22Rv1 (cell line): ENCODE data around the gene SCAPER.
A peak's percentile ranks its signal among the peaks of the same experiment; 100 is the strongest.

Experiments
- H3K27ac ChIP-seq: fragments of 450-650 bp; 2 replicates; pipeline ENCODE4 v1.5.1; 2017
- ZFX ChIP-seq: fragments of 450-650 bp; IDR thresholded peaks from 2 replicates; pipeline ENCODE4 v1.6.1; 2017; ENCODE audit warnings: antibody characterized with exemption, borderline replicate concordance
- TF ChIP-seq, protein P1 (sequence below): fragments of 450-650 bp; IDR thresholded peaks from 2 replicates; pipeline ENCODE4 v1.5.1; 2017; ENCODE audit warnings: mild to moderate bottlenecking

SCAPER gene

DNA sequence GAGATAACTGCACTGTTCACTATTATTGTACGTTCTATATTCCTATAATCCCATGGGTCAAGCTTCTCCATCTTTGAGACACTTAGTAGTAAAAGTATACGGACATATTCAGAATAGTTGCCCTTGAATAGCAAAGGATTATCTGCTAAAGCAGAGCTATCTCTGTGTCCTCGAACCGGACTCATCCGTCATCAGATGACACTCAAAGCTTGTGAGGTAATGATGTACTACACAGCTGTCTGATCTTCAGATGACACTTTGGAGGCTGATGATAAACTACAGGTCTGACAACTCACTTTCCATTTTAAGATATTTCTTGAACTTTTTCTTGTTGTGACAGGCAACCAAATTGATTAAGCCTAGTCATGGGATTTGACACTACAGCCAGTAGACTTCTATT lies 240.2 kb downstream of the SCAPER start:
- no peak overlapping the region for H3K27ac ChIP-seq
- TF ChIP-seq ZFX, result no peak
- TF ChIP-seq, protein P1, sequence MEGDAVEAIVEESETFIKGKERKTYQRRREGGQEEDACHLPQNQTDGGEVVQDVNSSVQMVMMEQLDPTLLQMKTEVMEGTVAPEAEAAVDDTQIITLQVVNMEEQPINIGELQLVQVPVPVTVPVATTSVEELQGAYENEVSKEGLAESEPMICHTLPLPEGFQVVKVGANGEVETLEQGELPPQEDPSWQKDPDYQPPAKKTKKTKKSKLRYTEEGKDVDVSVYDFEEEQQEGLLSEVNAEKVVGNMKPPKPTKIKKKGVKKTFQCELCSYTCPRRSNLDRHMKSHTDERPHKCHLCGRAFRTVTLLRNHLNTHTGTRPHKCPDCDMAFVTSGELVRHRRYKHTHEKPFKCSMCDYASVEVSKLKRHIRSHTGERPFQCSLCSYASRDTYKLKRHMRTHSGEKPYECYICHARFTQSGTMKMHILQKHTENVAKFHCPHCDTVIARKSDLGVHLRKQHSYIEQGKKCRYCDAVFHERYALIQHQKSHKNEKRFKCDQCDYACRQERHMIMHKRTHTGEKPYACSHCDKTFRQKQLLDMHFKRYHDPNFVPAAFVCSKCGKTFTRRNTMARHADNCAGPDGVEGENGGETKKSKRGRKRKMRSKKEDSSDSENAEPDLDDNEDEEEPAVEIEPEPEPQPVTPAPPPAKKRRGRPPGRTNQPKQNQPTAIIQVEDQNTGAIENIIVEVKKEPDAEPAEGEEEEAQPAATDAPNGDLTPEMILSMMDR, result no peak

DNA sequence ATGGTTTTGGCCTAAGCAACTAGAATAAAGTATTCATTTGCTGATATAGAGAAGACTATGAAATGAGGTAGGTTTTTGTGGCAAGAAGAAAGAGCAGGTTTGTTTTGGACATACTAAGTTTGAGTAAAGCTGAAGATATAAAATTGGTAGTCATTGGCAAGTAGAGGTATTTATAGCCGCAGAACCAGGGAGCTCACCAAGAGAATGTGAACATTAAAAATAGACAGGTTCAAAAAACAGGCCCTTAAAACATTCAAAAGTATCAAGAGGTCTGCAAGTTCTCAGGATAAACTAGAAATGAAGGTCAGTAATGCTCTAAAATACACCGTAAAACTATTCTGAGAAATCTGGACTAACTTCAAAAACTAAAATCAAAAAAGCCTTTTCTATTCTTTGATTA lies 240.7 kb downstream of the SCAPER start:
- no peak overlapping the region for H3K27ac ChIP-seq
- TF ChIP-seq, protein P1, result no peak

DNA sequence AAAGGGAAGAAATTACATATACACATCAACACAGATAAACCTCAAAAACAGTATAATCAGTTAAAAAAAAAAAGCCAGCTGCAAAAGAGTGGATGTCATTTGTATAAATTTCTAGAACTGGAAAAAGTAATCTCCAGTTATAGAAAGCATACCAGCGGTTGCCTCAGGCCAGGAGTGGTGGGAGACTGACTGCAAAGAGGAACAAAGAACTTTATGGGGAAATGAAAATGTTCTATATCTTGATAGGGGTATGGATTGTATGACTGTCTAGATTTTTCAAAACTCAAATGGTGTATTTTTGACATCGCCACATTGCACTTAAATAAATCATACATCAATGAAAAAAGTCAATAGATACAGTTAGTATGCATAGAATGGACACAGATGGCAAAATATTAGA lies 241.6 kb downstream of the SCAPER start:
- TF ChIP-seq ZFX, result no peak
- TF ChIP-seq, protein P1, result no peak
- no peak overlapping the region for H3K27ac ChIP-seq

DNA sequence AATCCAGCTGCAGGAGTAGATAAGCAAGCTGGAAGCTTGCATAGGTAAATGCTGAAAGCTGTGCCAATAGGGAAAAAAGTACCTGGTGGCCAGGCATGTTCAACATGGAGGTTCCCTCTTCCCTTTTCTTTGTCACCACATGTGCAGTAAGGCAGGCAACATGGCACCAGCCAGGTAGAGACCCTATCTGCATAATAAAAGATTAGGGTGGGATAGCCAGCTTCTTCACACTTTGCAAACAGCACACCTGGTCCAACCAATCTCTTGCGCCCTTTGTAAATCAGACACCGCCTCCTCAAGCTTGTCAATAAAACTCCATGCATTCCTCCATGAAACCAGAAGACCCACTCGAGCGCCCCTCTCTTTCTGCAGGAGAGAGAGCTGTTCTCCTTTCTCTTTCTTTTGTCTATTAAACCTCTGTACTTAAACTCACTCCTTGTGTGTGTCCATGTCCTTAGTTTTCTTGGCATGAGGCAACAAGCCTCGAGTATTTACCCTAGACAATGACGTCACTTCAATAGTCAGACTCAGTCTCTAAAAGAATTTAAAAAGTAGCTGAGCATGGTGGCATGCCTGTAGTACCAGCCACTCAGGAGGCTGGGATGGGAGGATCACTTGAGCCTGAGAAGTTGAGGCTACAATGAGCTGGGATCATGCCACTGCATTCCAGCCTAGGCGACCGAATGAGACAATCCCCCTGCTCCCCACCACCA lies 256.3 kb downstream of the SCAPER start:
- no peak overlapping the region for H3K27ac ChIP-seq
- TF ChIP-seq, protein P1, result no peak
- no peak for TF ChIP-seq ZFX

DNA sequence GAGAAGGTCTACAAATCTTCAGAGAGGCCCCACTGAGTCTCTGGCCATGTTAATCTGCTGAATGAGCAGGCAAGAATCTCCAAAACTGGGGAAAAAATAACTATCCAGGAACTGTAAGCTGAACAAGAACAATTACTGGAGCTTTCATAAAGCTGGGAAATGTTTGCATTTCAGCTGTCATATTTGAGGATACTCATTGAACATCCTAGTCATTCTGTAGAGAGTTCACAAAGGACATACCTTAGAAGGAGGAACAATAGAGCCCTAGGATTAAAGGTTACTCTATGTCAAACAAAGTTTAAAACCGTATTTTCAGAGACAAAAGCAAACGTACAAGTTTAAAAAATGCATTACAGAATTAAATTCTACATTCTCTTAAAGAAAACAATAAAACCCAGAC lies 257.5 kb downstream of the SCAPER start:
- TF ChIP-seq, protein P1, result no peak
- no peak for TF ChIP-seq ZFX
- H3K27ac ChIP-seq, result no peak overlapping the region

DNA sequence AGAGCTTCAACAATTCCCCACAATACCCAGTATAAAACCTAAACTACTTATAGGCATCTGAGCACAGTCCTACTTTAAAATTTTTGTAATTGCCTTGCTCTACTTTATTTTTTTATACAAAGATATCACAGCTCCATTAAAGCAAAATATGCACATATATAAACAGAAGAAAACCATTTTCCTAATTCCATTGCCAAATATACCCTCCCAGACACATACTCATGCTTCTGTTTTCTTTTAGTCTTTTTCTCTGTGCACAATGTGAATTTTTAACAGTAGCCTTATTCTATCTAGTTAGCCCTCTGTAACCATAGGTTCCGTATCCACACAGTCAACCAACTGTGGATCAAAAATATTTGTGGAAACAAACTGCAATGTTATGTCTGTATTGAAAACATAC lies 260.5 kb downstream of the SCAPER start:
- TF ChIP-seq ZFX, result no peak
- TF ChIP-seq, protein P1, result no peak
- H3K27ac ChIP-seq, result no peak overlapping the region

DNA sequence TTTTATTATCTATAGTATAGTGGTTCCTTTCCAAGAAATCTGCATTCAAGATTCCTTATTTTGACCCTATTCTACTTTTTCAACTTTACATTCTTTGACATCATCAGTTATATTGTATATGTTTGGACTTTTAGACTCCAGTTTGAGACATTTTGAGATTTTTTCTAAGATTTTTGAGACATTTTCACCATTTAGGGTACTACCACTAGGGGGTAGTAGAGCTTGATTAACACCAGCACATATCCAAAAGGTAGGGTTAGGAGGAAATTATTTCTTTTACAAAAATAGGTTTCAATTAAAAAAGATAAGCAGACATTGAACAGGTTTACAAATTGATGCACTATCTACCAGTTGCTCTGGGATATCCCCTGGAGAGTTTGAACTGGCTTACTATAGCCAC lies 262.5 kb downstream of the SCAPER start:
- no peak overlapping the region for H3K27ac ChIP-seq
- TF ChIP-seq ZFX, result no peak
- TF ChIP-seq, protein P1, result peak; percentile 46
